Hematopoietic multipotent progenitor cell treated with erythropoietin and hydrocortisone succinate and interleukin-3 and kit ligand, for 17 days (in vitro differentiated cells): Measurements from ENCODE around the gene PDP2.
"Not testable (repeated sequence)": the region's sequence is repeated elsewhere in the genome, so short reads cannot be mapped to it uniquely, and the experiment has no call there.

Source experiments
- DNase-seq: peaks from one replicate; pipeline ENCODE4 v3.0.0-alpha.2; 2015; ENCODE audit warnings: low spot score

PDP2 gene

DNA sequence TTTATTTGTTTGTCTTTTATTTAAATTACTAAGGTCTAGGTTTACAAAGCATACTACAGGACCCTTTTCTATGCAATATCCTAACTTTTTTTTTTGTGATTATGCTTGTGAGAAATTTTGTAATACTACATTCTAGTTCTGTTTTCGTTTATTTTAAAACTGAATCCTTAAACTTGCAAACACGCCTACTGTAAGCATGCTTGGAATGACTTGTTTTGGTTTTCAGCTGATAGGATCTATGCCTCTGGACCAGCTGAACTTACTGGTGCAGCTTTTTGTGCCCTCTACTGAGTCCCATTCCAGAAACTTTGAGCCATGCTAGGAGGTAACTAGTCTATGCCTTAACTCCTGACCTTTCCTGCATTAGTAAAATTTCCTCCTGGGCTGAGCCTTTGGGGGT is 6.0 kb downstream of the PDP2 start:
- no peak for DNase-seq

DNA sequence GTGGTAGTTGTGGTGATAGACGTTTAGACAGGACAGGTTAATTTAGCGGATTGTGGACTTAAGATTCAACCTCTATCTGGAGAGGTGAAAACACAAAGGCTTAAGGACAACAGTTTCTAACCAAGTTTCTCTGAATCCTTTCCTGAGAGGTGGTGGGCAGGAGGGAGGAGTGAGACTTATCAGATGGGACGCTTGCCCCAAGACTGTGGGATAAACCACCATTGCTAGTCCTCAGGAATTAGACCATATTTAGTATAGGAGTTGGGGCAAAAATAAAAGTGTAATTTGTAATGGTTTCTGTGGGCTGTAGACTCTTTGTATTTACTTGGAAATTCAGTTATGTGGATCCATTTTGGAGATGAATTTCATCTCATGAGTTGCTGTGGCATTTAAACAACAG is 6.6 kb downstream of the PDP2 start:
- no peak for DNase-seq

- DNase-seq: no peak
These were observed 8.6 kb downstream of the PDP2 start for GRCh38 chr16:66888647-66889615.

DNA sequence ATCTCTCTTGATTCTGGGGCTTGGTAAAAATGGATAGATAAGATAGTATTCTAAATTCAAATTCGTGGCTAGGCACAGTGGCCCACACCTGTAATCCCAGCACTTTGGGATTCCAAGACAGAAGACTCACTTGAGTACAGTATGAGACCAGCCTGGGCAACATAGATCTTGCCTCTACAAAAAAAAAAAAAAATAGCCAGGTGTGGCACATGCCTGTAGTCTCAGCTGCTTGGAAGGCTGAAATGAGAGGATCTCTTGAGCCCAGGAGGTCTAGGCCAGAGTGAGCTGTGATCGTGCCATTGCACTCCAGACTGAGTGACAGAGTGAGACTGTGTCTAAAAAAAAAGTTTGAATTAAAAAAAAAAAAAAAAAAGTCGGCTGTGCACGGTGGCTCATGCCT is 9.3 kb downstream of the PDP2 start:
- DNase-seq: no peak

DNA sequence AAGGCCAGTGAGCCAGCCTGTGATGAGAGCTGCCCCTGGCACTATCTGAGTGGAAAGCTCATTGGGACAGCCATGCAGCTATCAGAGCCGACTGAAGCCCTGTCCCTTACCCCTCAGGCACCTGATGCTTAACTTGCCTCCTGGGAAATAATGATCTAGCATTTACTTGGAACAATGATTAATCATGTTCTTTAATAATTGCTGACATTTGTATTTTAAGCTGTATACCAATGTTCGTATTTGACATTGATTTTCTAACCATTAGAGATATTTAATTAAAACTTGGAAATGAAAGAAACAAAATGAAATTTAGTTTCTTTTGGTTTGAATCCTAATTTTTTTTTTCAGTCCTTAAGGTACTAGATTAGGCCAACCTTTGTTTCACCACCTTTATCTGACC is 10.5 kb downstream of the PDP2 start:
- DNase-seq: no peak

DNA sequence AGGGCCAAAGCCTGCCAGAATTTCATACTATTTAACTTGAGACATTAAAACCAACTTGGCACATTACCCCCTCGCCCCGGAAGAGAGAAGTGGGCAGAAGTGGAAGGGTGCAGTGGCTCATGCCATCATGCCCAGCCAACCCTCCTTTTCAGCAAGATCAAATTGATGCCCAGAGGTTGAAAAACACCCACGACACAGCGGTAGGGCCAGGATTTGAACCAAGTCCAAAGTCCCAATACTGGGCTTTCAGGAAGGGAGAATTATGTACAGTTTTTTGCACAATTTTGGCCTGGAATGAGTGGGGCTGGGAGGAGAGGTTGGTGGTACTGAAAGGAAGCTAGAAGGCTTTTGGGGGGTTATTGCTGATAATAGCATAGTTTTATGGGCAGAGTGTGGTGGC is 11.0 kb downstream of the PDP2 start:
- no peak for DNase-seq

DNA sequence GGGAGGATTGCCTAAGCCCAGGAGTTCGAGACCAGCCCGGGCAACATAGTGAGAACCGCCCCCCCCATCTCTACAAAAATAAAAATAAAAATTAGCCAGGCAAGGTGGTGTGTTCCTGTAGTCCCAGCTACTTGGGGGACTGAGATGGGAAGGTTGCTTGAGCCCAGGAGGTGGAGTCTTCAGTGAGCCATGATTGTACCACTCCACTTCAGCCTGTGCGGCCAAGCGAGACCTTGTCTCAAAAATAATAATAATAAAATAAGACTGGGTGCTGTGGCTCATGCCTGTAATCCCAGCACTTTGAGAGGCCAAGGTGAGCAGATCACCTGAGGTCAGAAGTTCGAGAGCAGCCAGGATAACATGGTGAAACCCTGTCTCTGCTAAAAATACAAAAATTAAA is 11.5 kb downstream of the PDP2 start:
- DNase-seq: no peak

DNA sequence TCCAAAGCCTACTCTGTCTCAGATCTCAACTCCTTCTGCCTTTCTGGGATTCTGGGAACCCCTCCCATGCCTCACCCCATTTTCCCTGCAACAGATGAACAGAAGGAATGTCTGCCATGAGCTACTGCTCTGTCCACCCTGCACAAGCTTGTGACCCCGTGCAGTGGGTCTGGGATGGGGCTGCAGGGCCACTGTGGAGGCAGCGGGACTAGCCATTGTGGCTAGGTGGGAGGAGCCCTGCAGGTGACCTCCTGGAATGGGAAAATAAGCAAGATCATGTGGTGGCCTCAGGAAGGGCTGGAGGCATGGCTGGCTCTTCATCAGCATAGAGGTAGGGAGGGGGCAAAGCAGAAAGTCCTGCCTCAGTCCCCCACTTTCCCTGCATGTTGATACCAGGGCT is 13.7 kb downstream of the PDP2 start:
- no peak for DNase-seq

- peak; percentile 71 for DNase-seq
These were observed 14.8 kb downstream of the PDP2 start for GRCh38 chr16:66894948-66895688.

- DNase-seq: no peak
These were observed 15.3 kb downstream of the PDP2 start for GRCh38 chr16:66895689-66895979.

DNA sequence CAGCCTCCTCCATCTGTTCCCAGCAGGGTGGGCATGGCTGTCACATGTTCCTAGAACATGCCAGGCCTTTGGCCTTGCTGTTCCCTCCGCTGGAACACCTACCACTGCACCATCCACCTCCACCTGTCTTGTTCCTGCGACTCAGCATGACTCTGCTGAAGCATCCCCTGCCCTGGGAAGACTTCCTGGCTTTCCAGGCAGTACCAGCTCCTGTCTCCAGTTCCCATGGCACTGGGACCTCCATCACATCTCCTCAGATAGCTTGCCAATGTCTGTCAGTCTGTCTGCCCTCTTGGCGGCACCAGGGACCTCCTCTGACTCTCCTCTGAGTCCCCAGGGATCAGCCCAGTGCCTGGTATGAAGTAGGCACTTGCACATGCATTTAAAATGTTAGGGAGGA is 15.7 kb downstream of the PDP2 start:
- DNase-seq: no peak

- DNase-seq: not testable (repeated sequence)
These were observed 16.4 kb downstream of the PDP2 start for GRCh38 chr16:66896682-66897081.

- no peak for DNase-seq
These were observed 17.9 kb downstream of the PDP2 start for GRCh38 chr16:66898207-66898606.

- no peak for DNase-seq
These were observed 18.6 kb downstream of the PDP2 start for GRCh38 chr16:66898933-66899309.

DNA sequence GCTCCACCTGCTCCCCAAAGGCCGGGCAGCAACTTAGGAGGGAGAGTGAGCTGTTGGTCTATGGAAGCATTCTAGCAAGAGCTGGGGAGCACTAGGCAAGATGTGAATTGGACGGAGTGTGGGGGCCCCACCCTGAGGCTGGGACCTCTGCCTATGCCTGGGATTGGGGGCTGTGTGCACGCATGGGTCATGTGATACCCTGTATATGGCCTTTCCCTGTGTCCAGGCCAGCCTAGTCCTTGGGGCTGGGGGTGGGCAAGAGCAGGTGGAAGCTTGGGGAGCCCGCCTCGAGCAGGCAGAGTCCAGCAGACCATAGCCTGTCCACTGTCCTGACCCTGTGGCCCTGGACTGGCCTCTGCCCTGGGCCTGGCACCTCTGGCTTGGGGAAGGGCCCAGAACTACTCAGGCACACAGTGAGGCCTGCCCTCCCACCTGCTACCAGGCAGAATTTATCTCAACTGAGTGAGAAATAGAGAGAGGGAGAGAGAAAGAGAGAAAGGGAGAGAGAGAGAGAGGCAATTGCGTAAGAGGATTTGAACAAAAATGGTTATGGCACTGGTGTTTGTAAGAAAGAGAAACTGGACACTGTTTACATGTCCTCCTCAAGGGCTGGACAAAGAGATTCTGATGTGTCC is 19.1 kb downstream of the PDP2 start:
- DNase-seq: no peak

GRCh38 chr16:66899945-66900710 is 19.8 kb downstream of the PDP2 start:
- peak; percentile 66 for DNase-seq

DNA sequence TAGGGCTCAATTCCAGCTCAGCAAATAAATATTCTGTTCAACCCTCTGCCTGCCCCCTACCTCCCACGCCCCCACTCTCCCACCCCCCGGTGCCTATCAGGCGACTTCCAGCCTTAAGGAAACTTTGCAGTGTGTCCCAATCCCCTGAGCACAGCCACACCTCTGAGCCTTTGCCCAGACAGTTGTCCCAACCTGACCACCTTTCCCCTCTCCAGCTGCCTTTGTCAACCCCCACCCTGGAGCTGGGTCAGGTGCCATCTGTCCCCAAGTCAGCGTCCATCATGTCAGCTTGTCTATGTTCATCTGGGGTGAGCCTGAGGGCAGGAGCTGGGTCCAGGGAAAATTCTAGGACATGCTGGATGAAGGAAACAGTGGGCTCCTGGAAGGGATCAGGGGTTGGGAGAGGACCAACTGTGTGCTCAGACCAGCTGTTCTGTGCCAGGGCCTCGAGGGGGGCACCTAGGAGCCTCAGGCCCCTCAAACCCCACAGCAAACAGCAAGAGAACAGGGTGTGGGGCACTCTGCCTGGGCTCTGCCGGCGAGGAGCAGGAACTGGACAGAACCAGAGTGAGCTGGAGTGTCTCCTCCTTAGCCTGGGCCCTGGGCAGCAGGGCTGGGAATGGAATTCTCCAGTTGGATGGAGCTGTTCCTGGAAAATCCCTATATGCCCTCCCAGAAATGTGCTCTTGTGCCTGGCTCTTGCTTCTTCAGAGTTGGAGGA is 20.6 kb downstream of the PDP2 start:
- no peak for DNase-seq

- no peak for DNase-seq
These were observed 21.3 kb downstream of the PDP2 start for GRCh38 chr16:66901626-66902025.

DNA sequence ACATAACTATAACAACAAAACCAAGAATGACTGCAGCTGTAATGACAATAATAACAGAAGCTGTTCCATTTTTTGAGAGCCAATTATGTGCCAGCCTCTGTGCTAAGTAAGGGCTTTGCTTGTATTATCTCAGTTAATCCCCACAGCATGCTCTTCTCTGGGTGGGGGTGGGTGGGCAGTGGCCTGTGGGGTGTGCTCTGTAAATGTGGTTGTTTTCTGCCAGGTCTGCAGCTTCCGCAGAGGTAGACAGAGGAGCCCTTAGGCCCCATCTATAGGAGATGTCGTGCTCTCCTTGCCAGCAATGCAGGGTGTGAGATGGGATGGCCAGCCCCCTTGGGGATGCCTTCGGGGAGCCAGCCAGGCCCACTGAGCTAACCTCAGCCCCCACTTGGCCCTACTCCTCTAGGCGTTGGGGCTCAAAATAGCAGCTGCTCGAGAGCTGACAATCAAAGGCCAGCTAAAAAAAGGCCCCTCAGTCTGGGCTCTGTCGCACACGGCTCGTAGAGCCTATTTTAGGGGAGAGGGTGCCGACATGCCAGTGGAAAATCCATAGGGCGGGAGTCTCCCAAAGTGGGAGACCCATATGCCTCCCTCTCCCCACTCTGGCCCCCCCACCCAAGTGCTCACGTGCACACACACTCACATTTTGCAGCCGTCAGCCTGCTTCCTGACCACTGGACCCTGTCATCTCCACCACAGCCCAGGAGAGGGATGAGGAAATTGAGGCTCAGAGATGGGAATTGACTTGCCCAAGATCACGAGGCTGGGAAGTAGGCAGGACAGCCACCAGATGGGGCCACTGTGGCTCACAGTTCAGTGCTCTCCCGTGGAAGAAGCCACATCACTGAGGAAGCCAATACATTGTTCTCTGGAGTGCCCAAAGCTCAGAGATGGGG is 22.6 kb downstream of the PDP2 start:
- DNase-seq: peak; percentile 25
